Measurements from ENCODE around the gene JAKMIP2.

DNA sequence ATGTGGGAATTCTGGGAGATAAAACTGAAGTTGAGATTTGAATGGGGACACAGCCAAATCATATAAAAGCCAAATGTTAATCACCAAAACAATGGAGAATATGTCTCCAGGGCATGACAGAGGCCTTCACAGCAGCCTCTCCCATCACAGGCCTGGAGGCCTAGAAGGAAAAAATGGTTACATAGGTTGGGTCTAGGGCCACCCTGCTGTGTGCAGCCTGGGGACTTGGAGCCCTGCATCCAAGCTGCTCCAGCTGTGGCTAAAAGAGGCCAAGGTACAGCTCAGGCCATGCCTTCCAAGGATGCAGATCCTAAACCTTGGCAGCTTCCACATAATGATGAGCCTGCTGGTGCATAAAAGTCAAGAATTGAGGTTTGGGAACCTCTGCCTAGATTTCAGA is 85.1 kb downstream of the JAKMIP2 start:
- TF ChIP-seq CTCF (IDR thresholded peaks at IDR 0.05; ENCODE audit: poor library complexity, severe bottlenecking) (no peak), EP300 (conservative IDR thresholded peaks at IDR 0.05; ENCODE audit: poor library complexity, severe bottlenecking) (no peak), EZH2 (IDR thresholded peaks at IDR 0.05; ENCODE audit: borderline replicate concordance, insufficient read depth, low read length, poor library complexity, severe bottlenecking) (no peak)
